KMS-11 (cell line): Measurements from ENCODE around the gene C11orf98.

Experiments used
- H2AFZ ChIP-seq: fragments of 200-600 bp; sonication (generic); 2 replicates; pipeline ENCODE4 v1.6.1; 2016; ENCODE audit warnings: antibody characterized with exemption, mixed run types, low read depth
- H3K27ac ChIP-seq: fragments of 200-600 bp; sonication (generic); 2 replicates; pipeline ENCODE4 v1.6.1; 2016; ENCODE audit warnings: mild to moderate bottlenecking, mixed run types
- H3K27me3 ChIP-seq: fragments of 200-600 bp; sonication (generic); 2 replicates; pipeline ENCODE4 v1.6.1; 2017; ENCODE audit warnings: mild to moderate bottlenecking, low read depth, mixed run types, moderate library complexity; ENCODE audit not compliant: insufficient read depth
- H3K36me3 ChIP-seq: fragments of 200-600 bp; sonication (generic); 2 replicates; pipeline ENCODE4 v1.6.1; 2017; ENCODE audit warnings: mild to moderate bottlenecking, mixed run types; ENCODE audit not compliant: insufficient read depth
- H3K4me1 ChIP-seq: fragments of 200-600 bp; sonication (generic); 2 replicates; pipeline ENCODE4 v1.6.1; 2016; ENCODE audit warnings: mild to moderate bottlenecking, low read depth, mixed run types; ENCODE audit not compliant: poor library complexity, severe bottlenecking
- H3K4me2 ChIP-seq: fragments of 200-600 bp; sonication (generic); 2 replicates; pipeline ENCODE4 v1.7.0; 2016; ENCODE audit warnings: mild to moderate bottlenecking, mixed run types
- H3K4me3 ChIP-seq: fragments of 200-600 bp; sonication (generic); IDR thresholded peaks from 2 replicates; pipeline ENCODE4 v1.6.1; 2017; ENCODE audit warnings: low read depth, low read length, mixed read lengths; ENCODE audit not compliant: insufficient read depth
- H3K79me2 ChIP-seq: fragments of 200-600 bp; sonication (generic); 2 replicates; pipeline ENCODE4 v1.6.1; 2016; ENCODE audit warnings: low read depth, mixed run types; ENCODE audit not compliant: insufficient read depth
- H3K9ac ChIP-seq: fragments of 200-600 bp; sonication (generic); 2 replicates; pipeline ENCODE4 v1.6.1; 2016; ENCODE audit warnings: mild to moderate bottlenecking, mixed run types
- H4K20me1 ChIP-seq: fragments of 200-600 bp; sonication (generic); 2 replicates; pipeline ENCODE4 v1.6.1; 2016; ENCODE audit warnings: mild to moderate bottlenecking, mixed run types; ENCODE audit not compliant: insufficient read depth
- CTCF ChIP-seq: fragments of 200-600 bp; sonication (generic); conservative IDR thresholded peaks from 2 replicates; pipeline ENCODE4 v1.6.1; 2017; ENCODE audit warnings: low read depth, mild to moderate bottlenecking, antibody characterized with exemption, low read length, moderate library complexity, mixed read lengths

Gene C11orf98

GRCh38 chr11:62667460-62667859 lies 2.5 kb upstream of the C11orf98 start:
- no peak for TF ChIP-seq CTCF
- Histone ChIP-seq H3K27me3 (no peaks in the 10 kb centered on the region), H3K9ac (no peak overlapping the region), H3K36me3 (no peaks in the 10 kb centered on the region), H3K27ac (no peak overlapping the region), H3K79me2 (peaks cover 5% of the 10 kb centered on the region; the same call in 1 of the 2 replicates), H2AFZ (no peak overlapping the region), H4K20me1 (no peaks in the 10 kb centered on the region), H3K4me3 (no peak overlapping the region), H3K4me2 (no peak overlapping the region), H3K4me1 (peaks cover 13% of the 10 kb centered on the region)

DNA sequence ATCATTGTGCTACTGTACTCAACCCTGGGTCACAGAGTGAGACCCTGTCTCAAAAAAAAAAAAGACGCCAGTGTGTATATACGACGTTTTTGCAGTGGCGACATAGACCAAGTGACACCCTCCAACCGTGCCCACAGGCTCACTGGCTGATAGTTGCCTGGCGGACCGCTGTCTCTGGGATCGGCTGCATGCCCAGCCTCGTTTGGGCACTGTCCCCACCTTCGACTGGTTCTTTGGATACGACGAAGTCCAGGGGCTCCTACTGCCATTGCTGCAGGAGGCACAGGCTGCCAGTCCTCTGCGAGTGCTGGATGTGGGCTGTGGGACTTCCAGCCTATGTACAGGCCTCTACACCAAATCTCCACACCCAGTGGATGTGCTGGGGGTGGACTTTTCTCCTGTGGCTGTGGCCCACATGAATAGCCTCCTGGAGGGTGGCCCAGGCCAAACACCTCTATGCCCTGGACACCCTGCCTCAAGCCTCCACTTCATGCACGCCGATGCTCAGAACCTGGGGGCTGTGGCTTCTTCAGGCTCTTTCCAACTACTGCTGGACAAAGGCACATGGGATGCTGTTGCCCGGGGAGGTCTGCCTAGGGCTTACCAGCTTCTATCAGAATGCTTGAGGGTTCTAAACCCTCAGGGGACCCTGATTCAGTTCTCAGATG lies 1.4 kb upstream of the C11orf98 start:
- Histone ChIP-seq H3K4me2 (no peak overlapping the region), H3K79me2 (peaks cover under 1% of the 10 kb centered on the region; the same call in 1 of the 2 replicates), H4K20me1 (no peaks in the 10 kb centered on the region), H3K27ac (no peak overlapping the region), H2AFZ (no peak overlapping the region), H3K4me3 (no peak overlapping the region), H3K4me1 (peaks cover 13% of the 10 kb centered on the region), H3K36me3 (no peaks in the 10 kb centered on the region), H3K27me3 (no peaks in the 10 kb centered on the region), H3K9ac (no peak overlapping the region)
- no peak for TF ChIP-seq CTCF

DNA sequence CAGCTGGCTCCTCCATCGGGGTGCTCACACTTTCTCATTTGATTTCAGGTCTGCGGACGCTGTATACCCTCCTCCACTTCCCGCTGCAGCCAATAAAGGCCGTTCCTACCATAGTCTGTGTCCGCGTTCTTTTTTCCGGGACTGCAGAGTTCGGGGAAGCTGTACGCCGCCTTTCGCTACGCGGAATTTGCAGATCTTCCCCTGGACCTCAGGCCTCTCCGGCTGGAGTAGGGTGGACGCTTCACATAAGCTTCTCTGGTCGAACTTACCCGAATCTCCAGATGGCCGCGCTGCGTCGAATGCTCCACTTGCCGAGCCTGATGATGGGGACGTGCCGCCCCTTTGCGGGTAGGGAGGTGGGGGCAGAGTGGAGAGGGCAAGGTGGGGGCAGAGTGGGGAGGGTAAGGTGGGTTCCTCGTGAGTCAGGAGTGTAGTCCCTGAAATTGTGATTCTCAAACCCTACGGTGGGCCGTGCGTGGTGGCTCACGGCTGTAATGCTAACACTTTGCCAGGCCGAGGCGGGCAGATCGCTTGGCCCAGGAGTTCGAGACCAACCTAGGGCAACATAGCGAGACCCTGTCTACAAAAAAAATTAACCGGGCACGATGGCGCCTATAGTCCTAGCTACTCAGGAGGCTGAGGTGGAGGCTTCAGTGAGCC lies 719 bp upstream of the C11orf98 start:
- H4K20me1 ChIP-seq, result no peaks in the 10 kb centered on the region
- H3K4me2 ChIP-seq, result peak overlapping the region; percentile 71; the same call in 1 of the 2 replicates
- TF ChIP-seq CTCF, result no peak
- H2AFZ ChIP-seq, result no peak overlapping the region; the same call in 1 of the 2 replicates
- no peak overlapping the region for H3K4me3 ChIP-seq
- no peaks in the 10 kb centered on the region for H3K27me3 ChIP-seq
- H3K79me2 ChIP-seq, result no peaks in the 10 kb centered on the region
- H3K4me1 ChIP-seq, result peaks cover 10% of the 10 kb centered on the region
- H3K27ac ChIP-seq, result no peak overlapping the region
- H3K36me3 ChIP-seq, result no peaks in the 10 kb centered on the region
- no peak overlapping the region for H3K9ac ChIP-seq

DNA sequence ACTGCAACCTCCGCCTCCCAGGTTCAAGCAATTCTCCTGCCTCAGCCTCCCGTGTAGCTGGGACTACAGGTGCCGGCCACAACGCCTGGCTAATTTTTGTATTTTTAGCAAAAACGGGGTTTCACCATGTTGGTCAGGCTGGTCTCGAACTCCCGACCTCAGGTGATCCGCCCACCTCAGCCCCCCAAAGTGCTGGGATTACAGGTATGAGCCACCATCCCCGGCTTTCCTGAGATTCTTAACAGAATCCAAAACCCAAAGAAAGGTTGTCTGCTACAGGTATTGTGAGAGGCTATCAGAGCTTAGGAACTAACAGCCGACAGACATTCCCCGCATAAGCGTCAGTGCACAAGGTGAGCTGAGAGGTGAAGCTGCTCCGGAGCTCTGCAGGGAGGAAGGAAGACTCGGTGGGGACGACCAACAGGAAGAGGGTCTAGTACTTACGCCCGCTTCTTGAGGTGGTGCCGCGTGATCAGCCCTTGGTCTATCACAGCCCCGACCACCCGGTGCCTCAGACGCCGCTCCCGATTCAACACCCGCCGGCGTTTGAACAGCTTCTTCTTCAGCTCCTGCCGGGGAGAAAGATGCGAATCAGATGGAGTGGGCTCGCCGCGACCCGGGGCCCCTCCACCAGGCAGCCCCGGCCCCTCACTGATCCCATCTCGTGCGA lies 470 bp downstream of the C11orf98 start:
- H3K27me3 ChIP-seq, result no peaks in the 10 kb centered on the region
- H3K79me2 ChIP-seq, result no peaks in the 10 kb centered on the region

More for the DNA sequence above, 470 bp downstream of the C11orf98 start:
- no peaks in the 10 kb centered on the region for H3K36me3 ChIP-seq
- H3K9ac ChIP-seq, result peak overlapping the region; percentile 67; the same call in 1 of the 2 replicates
- peak overlapping the region; percentile 84 for H2AFZ ChIP-seq
- H3K4me1 ChIP-seq, result peaks cover 9% of the 10 kb centered on the region
- peak overlapping the region; percentile 71 for H3K4me2 ChIP-seq
- no peak overlapping the region for H3K4me3 ChIP-seq
- no peaks in the 10 kb centered on the region for H4K20me1 ChIP-seq
- peak overlapping the region; percentile 45; the same call in 1 of the 2 replicates for H3K27ac ChIP-seq
- TF ChIP-seq CTCF, result no peak
